Mesodermal cell (in vitro differentiated cells): ENCODE data around the gene KRTAP3-2.

Experiments used
- H3K27ac ChIP-seq: 2 replicates; pipeline ENCODE4 v1.7.0; 2013; ENCODE audit warnings: mild to moderate bottlenecking, low read depth, low read length, moderate library complexity; ENCODE audit not compliant: severe bottlenecking
- H3K36me3 ChIP-seq: 2 replicates; pipeline ENCODE4 v1.7.1; 2013; ENCODE audit warnings: mild to moderate bottlenecking, low read length, moderate library complexity; ENCODE audit not compliant: control insufficient read depth, insufficient read depth
- H3K4me1 ChIP-seq: one replicate; pipeline ENCODE4 v1.7.1; 2013; ENCODE audit warnings: mild to moderate bottlenecking, low read length; ENCODE audit not compliant: insufficient read depth, control insufficient read depth, poor library complexity, severe bottlenecking
- H3K4me3 ChIP-seq: 2 replicates; pipeline ENCODE4 v1.7.0; 2013; ENCODE audit warnings: low read length, control low read depth, mild to moderate bottlenecking; ENCODE audit not compliant: insufficient read depth, poor library complexity, severe bottlenecking; ENCODE audit errors: extremely low read depth
- H3K9me3 ChIP-seq: 2 replicates; pipeline ENCODE4 v1.7.1; 2013; ENCODE audit warnings: mild to moderate bottlenecking, low read length, moderate library complexity; ENCODE audit not compliant: control insufficient read depth
- WGBS, 2 experiments: methylation state at CpG; one replicate each; pipeline ENCODE4 v1.1.5; 2013; ENCODE audit warnings: missing lambda C conversion rate in 2 of 2; ENCODE audit not compliant: insufficient coverage in 2 of 2; 5-methylcytosine and 5-hydroxymethylcytosine counted together

Gene KRTAP3-2

DNA sequence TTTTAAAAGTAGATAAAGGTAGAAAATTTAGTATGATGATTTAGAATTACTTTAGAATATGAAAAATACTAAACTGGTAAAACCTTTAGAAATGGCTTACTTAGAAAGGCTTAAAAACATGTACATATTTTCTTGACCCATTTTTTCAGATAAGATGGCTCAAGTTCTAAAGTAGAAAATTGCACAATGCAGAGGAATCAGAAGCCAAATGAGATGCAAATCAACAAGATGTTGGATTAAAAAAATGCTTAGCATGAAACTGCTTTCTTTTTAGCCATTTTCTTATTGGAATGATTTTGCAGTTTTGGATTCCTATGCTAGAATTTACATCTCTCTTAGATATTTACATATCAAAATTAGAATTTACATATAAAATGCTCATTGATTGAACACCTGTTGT is 10.7 kb upstream of the KRTAP3-2 start:
- H3K27ac ChIP-seq, result no peak overlapping the region
- H3K4me1 ChIP-seq, result peaks cover 11% of the 10 kb centered on the region
- H3K36me3 ChIP-seq, result no peaks in the 10 kb centered on the region
- no peaks in the 10 kb centered on the region for H3K9me3 ChIP-seq
- H3K4me3 ChIP-seq, result no peak overlapping the region

- Histone ChIP-seq H3K36me3 (no peaks in the 10 kb centered on the region), H3K4me1 (peaks cover 11% of the 10 kb centered on the region), H3K27ac (no peak overlapping the region), H3K9me3 (no peaks in the 10 kb centered on the region), H3K4me3 (no peak overlapping the region)
- WGBS, 2 experiments, result no CpG with 5 or more reads among the region's 1 CpG
Observed at GRCh38 chr17:41009936-41010335, 10.2 kb upstream of the KRTAP3-2 start.

DNA sequence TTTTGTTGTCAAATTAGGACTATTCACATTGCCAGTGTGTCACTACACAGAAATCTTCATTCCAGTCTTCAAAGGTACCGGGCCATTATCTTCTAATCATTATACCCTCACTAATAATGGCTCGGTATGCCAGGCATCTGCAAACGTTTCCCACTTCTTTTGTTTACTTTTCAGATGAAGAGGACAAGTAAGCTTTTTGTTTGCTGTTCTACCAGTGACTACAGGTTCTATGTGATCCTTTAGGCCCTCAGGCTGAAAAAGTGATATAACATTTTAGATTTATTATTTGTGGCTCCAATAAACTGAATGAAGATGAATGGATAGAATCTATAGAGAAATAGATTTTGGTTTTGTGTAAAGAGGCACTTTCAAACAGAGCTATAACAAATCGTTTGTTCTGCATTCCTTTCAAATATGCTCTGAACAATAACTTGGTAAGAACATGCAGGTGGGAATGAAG is 9.6 kb upstream of the KRTAP3-2 start:
- WGBS, 2 experiments, result 60% methylated on average over 2 of the region's 4 CpGs; no CpG with 5 or more reads in 1 of the 2 experiments
- no peak overlapping the region for H3K4me3 ChIP-seq
- H3K36me3 ChIP-seq, result no peaks in the 10 kb centered on the region
- H3K9me3 ChIP-seq, result no peaks in the 10 kb centered on the region
- H3K4me1 ChIP-seq, result peaks cover 11% of the 10 kb centered on the region
- H3K27ac ChIP-seq, result no peak overlapping the region

- peaks cover 11% of the 10 kb centered on the region for H3K4me1 ChIP-seq
- H3K4me3 ChIP-seq, result no peak within 1 kb of the TSS
- no peaks in the 10 kb centered on the region for H3K9me3 ChIP-seq
- 85 to 87% methylated on average over 4 to 6 of the region's 8 CpGs for WGBS, 2 experiments
- H3K36me3 ChIP-seq, result no peaks in the 10 kb centered on the region
- no peak within 1 kb of the TSS for H3K27ac ChIP-seq
Observed at GRCh38 chr17:41008811-41009210, 9.1 kb upstream of the KRTAP3-2 start, which contains the start of gene KRTAP3-1. KRTAP3-1 (minus strand) TSS chr17:41009128; CDS start chr17:41009074, 54 bp downstream.

- Histone ChIP-seq H3K27ac (no peak overlapping the region), H3K4me3 (no peak overlapping the region), H3K36me3 (no peaks in the 10 kb centered on the region), H3K4me1 (peaks cover 8% of the 10 kb centered on the region), H3K9me3 (no peaks in the 10 kb centered on the region)
- WGBS, 2 experiments, result 100% methylated on average over 2 to 3 of the region's 3 CpGs
Observed at GRCh38 chr17:41004397-41004796, 4.7 kb upstream of the KRTAP3-2 start.

DNA sequence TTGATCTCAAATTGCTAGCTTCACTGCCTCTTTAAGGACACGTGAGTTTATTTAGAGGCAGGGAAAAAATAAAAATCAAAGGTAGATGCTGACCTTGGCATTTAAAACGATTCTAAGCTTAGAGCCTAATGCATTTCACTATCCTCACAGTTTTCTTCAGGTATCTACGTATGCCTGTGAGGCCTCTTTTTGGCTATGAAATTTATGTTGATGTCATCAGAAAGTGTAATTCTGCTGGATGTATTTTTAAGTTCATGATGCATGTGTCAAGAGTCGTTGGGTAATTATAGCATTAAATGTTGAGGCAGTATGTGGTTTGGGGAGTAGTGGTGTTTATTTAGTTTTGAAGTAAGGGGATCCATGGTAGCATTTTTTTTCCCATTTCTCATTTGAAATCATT is 4.2 kb upstream of the KRTAP3-2 start:
- H3K36me3 ChIP-seq, result no peaks in the 10 kb centered on the region
- H3K27ac ChIP-seq, result no peak overlapping the region
- no peak overlapping the region for H3K4me3 ChIP-seq
- H3K4me1 ChIP-seq, result peaks cover 3% of the 10 kb centered on the region
- WGBS, 2 experiments, result 71 to 100% methylated on average over 1 to 2 of the region's 4 CpGs
- H3K9me3 ChIP-seq, result no peaks in the 10 kb centered on the region

DNA sequence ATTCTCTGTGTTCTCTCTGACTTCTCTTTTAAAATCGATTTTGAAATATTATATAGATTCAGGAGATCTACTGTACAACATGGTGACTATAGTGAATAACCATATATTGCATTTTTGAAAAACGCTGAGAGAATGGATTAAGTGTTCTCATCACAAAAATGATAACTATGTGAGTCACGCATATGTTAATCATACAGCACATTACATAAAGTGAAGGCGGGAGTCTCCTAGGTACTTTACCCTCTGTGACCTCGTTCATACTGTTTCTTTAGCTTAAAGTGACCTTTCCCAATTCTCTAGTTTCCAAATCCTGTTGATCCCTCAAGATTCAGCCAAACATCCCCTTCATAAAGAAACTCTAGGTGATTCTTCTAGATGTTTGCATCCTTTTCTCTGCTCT is 3.1 kb upstream of the KRTAP3-2 start:
- no peaks in the 10 kb centered on the region for H3K9me3 ChIP-seq
- no peak overlapping the region for H3K27ac ChIP-seq
- 71 to 73% methylated on average over 2 to 3 of the region's 5 CpGs for WGBS, 2 experiments
- no peaks in the 10 kb centered on the region for H3K36me3 ChIP-seq
- no peaks in the 10 kb centered on the region for H3K4me1 ChIP-seq
- no peak overlapping the region for H3K4me3 ChIP-seq

- Histone ChIP-seq H3K4me1 (no peaks in the 10 kb centered on the region), H3K9me3 (no peaks in the 10 kb centered on the region), H3K36me3 (no peaks in the 10 kb centered on the region), H3K27ac (no peak overlapping the region), H3K4me3 (no peak overlapping the region)
- WGBS, 2 experiments, result 88 to 100% methylated on average over 1 of the region's 4 CpGs
Observed at GRCh38 chr17:41001795-41002194, 2.1 kb upstream of the KRTAP3-2 start.

- 76 to 86% methylated on average over 1 to 2 of the region's 2 CpGs for WGBS, 2 experiments
- Histone ChIP-seq H3K4me1 (no peaks in the 10 kb centered on the region), H3K4me3 (no peak overlapping the region), H3K9me3 (no peaks in the 10 kb centered on the region), H3K36me3 (no peaks in the 10 kb centered on the region), H3K27ac (no peak overlapping the region)
Observed at GRCh38 chr17:40997361-40997760, 2.3 kb downstream of the KRTAP3-2 start.

GRCh38 chr17:40996829-40997228 is 2.9 kb downstream of the KRTAP3-2 start:
- H3K9me3 ChIP-seq, result no peaks in the 10 kb centered on the region
- 60 to 89% methylated on average over 1 of the region's 4 CpGs for WGBS, 2 experiments
- H3K36me3 ChIP-seq, result no peaks in the 10 kb centered on the region

GRCh38 chr17:40995116-40995515 is 4.6 kb downstream of the KRTAP3-2 start:
- no peaks in the 10 kb centered on the region for H3K4me1 ChIP-seq
- WGBS, 2 experiments, result no CpG with 5 or more reads among the region's 1 CpG
- H3K4me3 ChIP-seq, result no peak overlapping the region
- H3K27ac ChIP-seq, result no peak overlapping the region
- no peaks in the 10 kb centered on the region for H3K9me3 ChIP-seq
- no peaks in the 10 kb centered on the region for H3K36me3 ChIP-seq

More at GRCh38 chr17:40996829-40997228, 2.9 kb downstream of the KRTAP3-2 start:
- Histone ChIP-seq H3K4me1 (no peaks in the 10 kb centered on the region), H3K4me3 (no peak overlapping the region), H3K27ac (no peak overlapping the region)
